ENCODE measurements around the gene UGT1A7.

GRCh38 chr2:233705911-233706506, 24.3 kb downstream of the UGT1A7 start:
- TF ChIP-seq CTCF (IDR thresholded peaks at IDR 0.05; ENCODE audit: borderline replicate concordance, extremely low read depth, low read length, poor library complexity, severe bottlenecking) (no peak), EZH2 (IDR thresholded peaks at IDR 0.05; ENCODE audit: borderline replicate concordance, low read depth, low read length, severe bottlenecking) (no peak)

Data from DND-41 (cell line).